Diencephalon (tissue), 1 donor: ENCODE data around the gene OR6C68. TPM values are rescaled to one million over a fixed set of nuclear protein-coding genes. Genes with fewer than 3 reads are reported as not detected.

Source experiments
- total RNA-seq: library from RNA; depleted of rRNA; stranded (reverse); fragments of >200 nt; gene quantifications from one replicate; pipeline ENCODE4 v1.2.3, GENCODE V29; 2014

OR6C68 gene
- not detected for total RNA-seq

GRCh38 chr12:55492078-55492477 lies at the start of gene OR6C68:
Gene OR6C68, plus strand, starts transcription at chr12:55492378. Its CDS starts 0 bp downstream, at chr12:55492378.

GRCh38 chr12:55443776-55444175 lies 48.4 kb upstream of the OR6C68 start, which contains the start of gene OR6C2:
Gene OR6C2, plus strand, starts transcription at chr12:55444076. Its CDS starts 8,138 bp downstream, at chr12:55452214.

GRCh38 chr12:55470088-55470829 lies 21.9 kb upstream of the OR6C68 start, which contains the start of gene OR6C70:
Gene OR6C70, minus strand, starts transcription at chr12:55470138. Its CDS starts 0 bp downstream, at chr12:55470138.

Other genes starting within 250 kb of the OR6C68 start
- gene OR6C74, start 247.8 kb upstream of the OR6C68 start, total RNA-seq = not detected
- gene OR6C6, start 195.8 kb upstream of the OR6C68 start, total RNA-seq = not detected
- not detected for gene OR6C1, start 178.0 kb upstream of the OR6C68 start, total RNA-seq
- gene OR6C3, start 161.6 kb upstream of the OR6C68 start, total RNA-seq = not detected
- not detected for gene OR6C75, start 129.4 kb upstream of the OR6C68 start, total RNA-seq
- not detected for gene OR6C65, start 91.8 kb upstream of the OR6C68 start, total RNA-seq
- not detected for gene OR6C76, start 66.1 kb upstream of the OR6C68 start, total RNA-seq
- gene OR6C2, start 48.3 kb upstream of the OR6C68 start, total RNA-seq = not detected
- gene OR6C70, start 22.2 kb upstream of the OR6C68 start, total RNA-seq = not detected
- not detected for gene OR6C4, start 57.2 kb downstream of the OR6C68 start, total RNA-seq
- gene OR2AP1, start 80.1 kb downstream of the OR6C68 start, total RNA-seq = not detected
- not detected for gene OR10P1, start 144.5 kb downstream of the OR6C68 start, total RNA-seq
- gene ITGA7, start 215.5 kb downstream of the OR6C68 start, total RNA-seq = 14.5 TPM
- gene BLOC1S1, start 223.7 kb downstream of the OR6C68 start, total RNA-seq = 27.7 TPM
- 3.9 TPM for gene RDH5, start 228.0 kb downstream of the OR6C68 start, total RNA-seq
- gene CD63, start 236.6 kb downstream of the OR6C68 start, total RNA-seq = 303 TPM